HG02884 (cell line): ENCODE data around the gene RGSL1.

Experiments used
- ATAC-seq: cut with Tn5 transposase; IDR thresholded peaks from one replicate; pipeline ENCODE4 v1.9.1; 2021; ENCODE audit warnings: mild to moderate bottlenecking, moderate library complexity; ENCODE audit not compliant: unreplicated experiment

RGSL1 gene

DNA sequence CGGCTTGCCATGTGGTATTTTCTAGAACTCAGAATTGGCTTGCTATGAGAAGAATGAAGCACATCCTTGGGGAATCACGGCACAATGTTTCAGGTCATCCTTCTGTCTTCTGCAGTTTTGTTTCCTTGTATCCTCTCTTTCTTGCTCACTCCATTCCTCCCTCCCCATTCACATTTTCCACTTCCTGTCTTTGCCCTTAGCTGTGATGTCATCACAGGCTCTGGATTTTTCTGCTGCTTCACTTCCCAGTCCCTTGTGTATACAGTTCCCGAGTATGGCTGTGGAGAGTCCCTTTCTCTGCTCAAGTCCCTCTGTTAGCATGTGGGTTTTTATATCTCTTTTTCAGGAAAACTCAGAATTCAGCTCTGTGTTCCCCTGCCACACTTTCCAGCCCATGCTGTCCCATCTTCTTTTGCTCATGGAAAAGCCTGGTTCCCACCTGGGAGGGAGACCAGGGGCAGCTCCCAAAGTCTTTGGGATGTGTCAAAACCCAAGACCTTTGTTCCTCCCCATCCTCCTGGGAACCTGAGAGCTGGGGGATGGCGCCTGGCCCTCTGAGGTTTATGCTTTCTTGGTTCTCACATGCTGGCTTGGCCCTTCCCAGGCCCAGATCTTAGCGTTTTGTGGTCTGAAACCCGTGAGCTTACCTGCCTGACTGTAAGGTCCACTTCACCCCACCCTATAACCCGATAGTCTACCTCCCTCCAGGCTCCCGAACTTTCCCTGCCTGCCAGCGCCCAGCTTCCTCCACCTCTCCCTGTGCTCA is 159.1 kb downstream of the RGSL1 start:
- no peak for ATAC-seq
